ENCODE results near the gene PDCD4.

PDCD4 gene

DNA sequence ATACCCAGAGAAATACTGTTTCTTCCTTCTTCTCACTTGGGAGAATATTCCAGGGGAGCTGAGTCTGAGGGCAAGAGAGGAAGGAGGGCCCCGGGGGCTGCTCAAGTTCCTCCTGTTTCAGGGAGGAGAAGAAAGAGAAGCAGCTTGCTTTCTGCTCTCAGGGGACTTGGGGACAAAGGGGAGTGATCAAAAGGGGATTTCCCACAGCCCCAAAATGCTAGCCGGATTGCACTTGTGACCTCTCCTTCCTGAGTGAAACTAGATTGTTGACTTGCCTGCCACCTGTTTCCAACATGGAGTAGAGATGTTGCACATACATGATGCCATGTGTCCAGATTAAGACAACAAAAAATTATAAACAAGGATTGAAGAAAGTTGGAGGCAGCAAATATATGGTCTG lies 28.7 kb upstream of the PDCD4 start:
- DNase-seq = peak; percentile 69 to 79

DNA sequence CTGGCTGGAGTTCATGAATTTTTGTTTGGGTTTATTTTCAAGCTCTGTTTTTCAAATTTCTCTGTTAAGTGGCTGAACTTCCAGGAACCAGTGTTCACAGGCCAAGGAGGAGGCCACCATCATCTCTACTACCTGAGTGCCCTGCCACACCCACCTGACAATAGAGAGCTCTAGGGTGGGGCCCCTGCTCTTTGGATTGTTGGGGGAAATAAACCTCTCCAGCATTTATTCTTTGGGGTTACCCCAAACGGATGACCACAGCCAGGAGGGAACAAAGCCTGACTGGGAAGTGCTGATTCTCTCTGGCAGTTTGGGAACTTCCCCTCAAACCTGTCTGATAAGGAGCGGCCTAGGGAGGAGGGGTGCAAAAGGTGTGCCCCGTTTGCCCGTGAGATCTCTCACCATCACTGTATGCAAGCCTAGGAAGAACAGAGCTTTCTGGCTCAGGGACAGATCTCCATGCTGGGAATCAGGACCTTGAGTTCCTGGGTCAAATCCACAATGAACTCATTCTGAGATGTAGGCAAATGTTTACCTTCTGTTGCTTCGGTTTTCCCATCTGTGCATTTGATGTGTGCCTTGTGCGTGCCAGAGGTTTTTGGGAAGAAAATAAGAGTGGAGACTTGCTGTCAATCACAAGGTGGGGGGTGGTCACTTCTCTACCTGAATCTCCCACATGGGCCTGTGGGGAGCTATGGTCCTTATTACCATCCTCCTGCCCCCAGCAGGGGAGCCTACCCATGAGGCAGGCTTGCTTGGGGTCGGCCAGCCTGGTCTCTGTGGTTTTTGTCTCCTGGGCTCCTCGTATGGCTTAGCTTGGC lies 27.7 kb upstream of the PDCD4 start:
- no peak for DNase-seq

DNA sequence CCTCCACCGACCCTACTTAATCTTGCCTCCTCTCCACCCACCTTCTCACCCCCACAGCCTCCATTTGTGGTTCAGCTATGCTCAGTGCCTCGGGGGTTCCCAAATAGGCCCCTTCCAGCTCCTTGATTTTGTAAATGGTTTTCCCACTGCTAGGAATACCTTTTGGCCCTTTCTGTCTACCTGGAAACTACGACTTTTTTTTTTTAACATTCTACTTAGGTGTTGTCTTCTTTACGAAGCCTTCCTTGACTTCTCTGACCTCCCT lies 27.2 kb upstream of the PDCD4 start:
- no peak for DNase-seq

DNA sequence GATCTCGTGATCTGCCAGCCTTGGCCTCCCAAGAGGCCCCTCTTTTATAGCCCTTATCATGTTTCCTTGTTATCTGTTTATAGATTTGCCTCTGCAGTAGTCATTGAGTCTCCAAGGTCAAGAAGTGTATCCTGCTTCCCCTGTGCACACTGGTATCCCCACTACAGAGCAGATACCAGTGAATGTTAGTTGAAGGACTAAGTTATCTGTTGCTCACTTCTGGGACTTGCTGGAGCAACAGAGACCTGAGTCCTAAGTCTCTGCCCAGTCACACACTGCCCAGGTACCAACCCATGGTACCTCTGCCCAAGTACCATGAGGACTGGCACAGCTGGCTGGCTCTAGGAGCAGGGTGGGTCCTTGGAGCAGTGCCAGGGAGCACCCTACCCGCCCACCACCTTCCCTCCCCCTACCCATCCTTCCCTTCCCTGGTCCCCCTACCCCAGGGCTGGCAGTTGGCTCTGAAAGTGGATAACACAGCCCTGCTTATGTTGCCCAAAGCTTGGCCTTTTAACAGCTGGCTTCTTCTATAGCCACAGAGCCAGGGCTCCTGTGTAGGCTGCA lies 26.5 kb upstream of the PDCD4 start:
- DNase-seq = no peak

DNA sequence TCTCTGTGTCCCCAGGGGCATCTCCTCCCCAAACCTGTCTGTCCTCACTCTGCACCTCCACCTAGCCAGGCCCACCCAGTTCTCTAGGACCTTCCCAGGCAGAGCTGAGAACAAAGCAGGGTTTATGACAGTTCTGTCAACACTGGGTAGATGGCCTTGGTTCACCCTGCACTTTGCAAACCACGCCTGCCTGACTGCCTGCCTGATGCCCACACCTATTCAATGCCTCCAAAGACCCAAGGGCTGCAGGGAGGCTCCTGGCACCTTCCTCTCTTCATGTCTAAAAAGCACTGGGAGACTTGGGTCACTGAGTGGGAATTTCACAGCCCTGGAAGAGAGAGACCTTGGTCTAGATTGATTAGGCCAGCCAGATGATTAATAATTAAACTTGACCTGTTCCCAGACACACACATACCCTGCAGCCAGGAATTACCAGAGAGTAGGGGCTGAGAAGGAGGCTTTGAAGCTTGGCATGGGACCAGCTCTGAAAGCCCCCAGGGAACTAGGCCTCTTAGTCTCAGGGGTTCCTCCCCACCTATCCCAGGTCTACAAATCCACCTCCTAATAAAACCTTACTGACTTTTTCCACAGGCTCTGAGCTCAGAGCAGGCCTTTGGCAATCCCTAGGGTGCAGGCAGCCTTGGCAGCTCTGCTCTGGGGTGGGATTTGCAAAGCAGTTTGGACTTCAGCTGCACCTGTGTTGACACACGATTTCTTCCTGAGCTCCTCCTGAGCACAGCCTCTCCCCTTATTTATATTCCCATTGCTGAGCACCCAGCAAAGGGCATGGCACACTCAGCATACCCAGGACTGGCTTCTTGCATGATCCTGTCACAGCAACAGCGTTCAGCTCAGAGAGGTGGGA lies 25.7 kb upstream of the PDCD4 start:
- DNase-seq = no peak

DNA sequence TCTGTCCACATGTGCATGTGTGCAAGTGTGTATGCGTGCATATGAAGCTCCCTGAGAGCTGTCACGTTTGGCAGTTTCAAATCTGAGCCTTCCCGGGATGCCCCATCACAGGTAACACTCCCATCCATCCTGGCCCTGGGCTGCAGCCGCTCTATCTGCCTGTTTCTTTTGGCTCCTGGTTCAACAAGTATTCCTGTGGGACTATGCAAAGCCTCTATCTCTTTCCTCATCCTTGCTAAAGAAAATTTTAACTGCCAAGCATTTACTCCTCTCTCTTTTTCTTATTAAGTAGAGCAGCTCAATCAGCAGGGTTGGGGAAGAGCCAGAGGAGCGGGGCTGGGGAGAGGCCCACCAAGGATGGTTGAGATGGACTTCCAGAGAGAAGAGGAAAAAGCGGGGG lies 24.4 kb upstream of the PDCD4 start:
- no peak for DNase-seq

DNA sequence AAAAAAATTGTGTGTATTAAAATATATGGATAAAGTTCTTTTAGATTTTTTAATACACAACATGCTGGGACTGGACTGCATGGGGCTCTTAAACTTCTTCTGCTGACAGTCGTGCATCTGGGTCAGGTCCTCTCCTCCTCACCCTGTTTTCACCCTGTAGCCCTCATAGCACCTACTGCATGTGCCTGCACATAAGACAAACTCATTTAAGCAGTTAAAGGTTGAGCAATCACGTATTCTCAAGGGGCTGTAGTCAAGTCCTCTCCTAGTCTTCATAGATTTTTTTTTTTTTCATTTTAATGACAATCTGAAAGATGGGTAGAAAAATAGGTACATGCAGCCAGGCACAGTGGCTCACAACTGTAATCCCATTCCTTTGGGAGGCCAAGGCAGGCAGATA lies 23.6 kb upstream of the PDCD4 start:
- DNase-seq = no peak

DNA sequence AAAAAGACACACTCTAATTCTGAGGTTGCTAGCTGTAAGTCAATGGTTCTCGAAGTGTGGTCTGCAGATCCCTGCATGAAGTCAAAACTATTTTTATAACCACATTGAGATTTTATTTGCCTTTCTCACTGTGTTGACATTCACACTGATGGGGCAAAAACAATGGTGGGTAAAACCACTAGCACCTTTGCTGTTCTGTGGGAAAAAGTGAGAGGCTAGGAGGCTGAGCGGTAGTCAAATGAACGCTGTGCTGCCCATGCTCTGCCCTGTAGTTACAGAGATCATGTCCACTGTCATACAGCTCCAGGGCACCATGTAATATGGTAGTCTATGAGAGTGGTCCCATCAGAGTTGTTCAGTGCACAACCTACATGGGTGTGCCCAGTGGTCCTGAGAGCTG lies 21.6 kb upstream of the PDCD4 start:
- DNase-seq = peak in 1 of 2 donors; percentile 52

DNA sequence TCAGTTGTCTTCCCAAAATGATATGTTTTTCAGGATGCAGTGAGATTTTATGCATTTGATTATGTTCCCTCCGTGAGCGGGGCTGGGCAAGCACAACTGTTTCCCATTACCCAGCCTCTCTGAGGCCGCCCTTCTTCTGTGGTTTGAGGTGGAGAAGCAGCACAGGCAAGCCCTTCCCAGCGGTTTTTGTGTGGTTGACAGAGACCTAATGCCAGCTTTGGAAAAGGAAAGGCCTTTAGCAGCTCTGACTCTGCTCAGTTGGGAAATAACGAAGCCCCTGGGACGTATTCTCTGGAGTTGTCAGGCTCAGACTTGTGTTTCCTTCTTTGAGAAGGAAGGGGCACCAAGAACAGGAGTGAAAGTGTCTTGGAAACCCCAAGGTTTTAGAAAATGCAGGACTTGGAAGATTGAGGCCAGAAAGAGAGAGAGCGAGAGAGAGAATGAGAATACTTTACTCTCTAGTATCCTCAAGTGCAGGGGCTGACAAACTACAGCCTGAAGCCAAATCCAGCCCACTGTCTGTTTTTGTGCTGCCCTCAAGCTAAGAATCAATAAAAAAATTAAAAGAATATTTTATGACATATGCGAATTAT lies 20.6 kb upstream of the PDCD4 start:
- no peak for DNase-seq

DNA sequence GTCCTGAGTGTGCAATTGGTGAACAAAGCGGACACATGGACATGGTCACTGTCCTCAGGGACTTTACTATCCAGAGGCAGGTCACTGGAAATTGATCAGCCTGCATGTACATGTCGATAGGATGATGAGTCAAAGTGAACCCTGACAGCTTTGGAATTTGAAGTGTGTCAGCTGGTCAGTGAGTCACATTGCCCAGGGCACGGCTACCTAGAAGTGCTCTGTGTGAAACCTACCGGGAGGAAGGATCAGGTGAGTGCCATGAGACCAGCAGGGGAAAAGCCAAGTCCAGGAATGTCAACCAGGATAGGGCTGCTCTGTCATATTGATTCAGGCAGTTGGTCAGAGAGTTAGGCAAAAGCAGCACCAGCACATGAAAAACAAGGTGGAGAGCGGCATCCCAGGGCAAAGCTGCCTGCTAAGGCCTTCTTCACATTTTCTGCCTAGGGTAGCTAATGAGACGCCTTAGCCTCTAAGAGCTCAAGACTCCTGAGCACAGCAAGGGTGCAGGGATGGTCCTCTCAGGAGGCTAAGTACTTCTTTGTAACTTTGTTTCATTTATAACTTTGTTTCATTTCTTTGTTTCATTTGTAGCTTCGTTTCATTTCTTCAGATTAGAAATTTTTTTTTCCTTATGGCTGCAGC lies 19.4 kb upstream of the PDCD4 start:
- DNase-seq = no peak

DNA sequence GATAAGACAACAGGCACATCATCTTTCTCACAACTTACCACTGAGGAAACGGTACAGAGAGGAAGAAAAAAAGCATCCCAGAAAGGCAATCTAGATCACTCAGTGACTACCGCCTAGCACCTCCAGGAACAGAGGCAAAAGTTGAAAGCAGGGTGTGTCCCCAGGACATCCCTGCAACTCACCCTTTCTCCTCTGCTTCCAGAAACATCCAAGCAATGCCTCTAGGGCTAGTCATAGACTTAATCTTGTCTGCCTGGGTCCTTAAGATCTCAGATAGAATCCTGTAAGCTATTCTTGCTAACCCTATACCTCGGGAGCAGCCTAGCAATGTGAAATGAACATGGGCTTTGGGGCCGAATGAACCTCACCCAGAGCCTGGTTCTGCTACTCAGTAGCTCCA lies 18.8 kb upstream of the PDCD4 start:
- no peak for DNase-seq

DNA sequence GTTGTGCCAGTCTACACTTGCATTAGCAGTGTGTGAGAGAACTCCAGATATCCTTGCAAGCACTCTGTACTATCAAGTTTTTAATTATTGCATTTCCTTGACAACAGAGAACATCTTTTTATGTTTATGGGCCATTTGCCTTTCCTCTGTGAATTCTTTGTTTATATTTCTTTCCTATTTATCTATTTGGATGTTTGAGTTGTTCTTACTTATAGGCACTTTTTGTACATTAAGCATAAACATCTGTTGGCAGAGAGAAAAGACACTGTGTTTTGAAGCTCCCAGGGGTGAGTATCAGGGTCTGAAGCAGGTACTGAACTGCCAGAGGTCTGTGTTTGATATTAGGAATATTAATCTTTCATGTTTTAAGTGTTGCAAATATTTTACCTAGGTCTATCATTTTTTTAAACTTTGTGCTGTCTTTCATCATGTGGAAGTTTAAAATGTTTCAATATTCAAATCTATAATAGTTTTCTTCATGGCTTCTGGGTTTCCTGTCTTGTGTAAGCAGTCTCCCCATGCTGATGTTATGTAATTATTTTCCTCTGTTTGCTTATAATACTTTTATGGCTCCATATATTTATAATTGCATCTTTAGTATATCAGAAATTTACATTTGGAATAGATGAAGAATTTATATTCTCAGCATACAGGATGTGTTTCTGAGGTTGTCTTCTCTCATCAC lies 17.7 kb upstream of the PDCD4 start:
- no peak for DNase-seq

DNA sequence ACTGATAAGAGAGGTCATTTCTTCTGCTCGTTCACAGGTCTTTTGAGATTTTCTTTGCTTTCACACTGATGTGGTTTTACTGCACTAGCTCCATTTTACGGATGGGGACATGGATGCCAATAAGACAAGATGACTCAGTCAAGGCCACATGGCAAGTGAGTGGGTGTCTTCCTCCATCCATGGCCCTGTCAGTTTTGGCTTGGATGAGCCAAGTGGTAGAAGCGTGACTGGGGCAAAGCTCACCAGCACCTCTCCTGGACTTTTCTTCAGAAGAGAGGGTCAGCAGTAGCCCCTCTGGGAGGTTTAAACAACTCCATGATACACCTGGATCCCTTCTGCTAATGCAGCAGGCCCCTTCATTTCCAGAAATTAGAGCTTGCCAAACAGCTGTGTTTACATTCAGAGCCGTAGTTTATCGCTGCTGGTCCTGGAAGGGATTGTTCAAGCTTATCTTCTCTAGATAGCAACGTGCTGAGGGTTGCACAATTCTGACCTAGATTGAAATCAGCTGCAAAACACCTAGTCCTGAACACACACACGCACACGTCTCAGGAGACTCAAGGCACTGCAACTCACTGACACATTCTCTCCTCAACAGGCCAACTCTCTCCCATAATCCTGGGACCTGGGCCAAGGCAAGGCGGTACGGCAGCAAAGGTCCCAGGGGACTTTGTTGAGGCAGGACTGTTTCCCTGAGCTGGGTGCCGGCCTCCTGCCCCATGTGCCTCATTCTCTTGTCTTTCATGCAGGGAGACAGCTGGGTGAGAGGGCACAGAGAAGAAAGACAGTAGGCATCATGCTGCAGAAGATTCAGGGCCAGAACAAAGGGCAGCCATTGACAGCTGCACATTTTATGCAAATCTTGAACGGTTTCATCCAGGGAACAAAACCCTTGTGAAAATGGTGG lies 14.2 kb upstream of the PDCD4 start:
- no peak for DNase-seq

DNA sequence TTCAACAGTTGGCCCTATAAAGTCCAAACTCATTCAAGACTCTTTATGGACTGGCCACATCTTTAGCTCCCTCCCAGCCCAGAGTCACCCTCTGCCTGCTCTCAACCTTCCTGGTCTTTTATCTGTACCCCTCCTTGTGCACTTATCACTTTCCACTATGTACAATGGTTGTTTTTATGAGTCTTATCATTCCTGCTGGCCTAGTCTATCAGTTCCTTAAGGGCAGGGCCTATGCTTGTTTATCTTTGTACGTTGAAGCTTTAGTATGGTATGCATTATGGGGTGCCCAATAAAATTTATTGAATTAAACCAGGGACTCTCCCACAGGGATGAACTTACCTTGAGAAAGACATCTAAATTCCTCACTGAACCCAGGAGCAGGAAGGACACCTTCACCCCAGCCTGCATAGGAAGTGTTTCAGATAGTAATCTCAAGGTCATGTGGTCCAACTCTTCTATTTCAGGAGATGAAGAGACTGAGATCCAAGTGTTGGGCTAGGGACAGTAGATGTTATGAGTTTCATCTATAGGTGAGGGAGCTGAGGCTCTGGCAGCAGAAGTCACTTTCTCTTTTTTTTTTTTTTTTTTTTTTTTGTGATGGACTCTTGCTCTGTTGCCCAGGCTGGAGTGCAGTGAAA lies 13.3 kb upstream of the PDCD4 start:
- DNase-seq = no peak

DNA sequence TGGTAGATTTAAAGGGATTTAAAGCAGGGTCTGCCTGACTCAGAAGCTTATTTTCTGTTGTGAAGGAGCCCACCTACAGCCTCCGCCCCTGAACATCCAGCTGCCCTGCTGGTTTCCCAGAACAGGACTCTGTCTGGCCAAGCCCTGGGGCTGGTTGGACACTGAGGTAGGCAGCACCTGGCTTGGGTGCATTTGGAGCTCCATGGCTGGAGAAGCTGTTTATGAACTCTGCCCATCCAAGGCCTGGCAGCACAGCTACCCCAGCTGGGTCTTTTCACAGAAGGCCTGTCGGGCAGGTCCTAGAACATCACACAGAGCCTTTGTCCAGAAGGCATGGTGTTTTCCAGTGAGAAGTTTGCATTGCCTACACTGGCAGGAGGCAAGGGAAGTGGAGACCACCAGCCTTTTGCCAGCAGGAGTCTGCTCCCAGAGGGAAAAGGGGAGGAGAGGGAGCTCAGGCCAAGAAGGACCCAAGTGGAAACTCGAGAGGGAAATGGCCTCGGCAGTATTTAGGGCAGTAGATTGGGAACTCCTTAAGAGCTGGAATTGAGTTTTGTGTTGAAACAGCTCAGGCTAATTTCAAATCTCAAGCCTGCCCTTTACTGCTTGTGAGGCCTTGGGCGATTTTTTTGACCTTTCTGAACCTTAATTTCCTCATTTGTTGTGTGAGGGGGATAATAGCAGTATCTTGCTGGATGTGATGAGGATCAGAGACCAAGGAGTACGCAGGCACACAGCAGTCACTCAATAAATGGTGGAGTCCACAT lies 12.3 kb upstream of the PDCD4 start:
- no peak for DNase-seq

DNA sequence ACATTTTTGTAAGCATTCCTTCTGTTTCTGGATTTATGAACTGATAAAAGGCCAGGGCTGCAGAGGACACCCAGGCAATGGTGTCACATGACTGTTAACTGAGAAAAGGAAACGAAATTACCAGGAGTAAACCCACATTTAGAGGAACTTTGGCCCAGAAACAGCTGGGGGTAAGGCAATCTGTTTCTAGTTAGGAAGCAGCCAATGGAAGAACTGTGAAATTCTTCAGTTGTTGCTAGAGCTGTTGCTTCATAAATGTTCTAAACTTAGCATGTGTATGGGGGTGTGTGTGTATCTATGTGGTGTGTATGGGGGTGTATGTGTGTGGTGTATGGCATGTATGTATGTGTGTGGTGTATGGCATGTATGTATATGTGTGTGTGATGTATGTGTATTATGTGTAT lies 11.8 kb upstream of the PDCD4 start:
- no peak for DNase-seq

DNA sequence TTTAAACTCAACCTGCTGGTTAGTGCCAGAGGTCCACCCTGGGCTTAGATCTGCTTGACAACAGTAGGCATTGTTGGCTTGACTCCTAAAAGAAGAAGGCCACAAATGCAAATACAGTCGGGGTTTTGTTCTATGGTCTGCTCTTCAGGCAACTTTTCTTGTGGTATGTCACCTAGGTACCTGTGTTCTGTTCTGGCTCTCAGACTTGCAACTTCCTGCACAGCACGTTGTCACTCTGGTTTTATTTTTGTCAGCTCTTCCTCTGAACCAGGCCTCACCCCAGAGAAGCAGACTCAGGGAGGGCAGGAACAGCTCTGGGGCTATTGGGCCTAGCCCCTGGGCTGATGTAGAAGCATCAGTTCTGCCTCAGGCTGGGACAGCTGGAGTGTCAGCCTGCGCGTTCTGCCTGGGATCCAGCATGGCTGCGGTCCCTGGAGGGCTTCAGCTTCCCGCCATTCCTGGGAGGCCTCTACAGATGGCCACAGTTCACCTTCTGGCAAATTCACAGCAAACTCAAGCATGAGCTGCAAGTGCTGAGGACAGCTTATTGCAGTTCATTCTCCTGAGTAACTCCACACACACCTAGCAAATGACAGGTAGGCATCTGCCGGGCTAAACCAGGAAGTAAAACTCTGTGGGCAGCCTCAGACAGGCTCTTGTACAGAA lies 11.0 kb upstream of the PDCD4 start:
- peak; percentile 68 to 80 for DNase-seq

DNA sequence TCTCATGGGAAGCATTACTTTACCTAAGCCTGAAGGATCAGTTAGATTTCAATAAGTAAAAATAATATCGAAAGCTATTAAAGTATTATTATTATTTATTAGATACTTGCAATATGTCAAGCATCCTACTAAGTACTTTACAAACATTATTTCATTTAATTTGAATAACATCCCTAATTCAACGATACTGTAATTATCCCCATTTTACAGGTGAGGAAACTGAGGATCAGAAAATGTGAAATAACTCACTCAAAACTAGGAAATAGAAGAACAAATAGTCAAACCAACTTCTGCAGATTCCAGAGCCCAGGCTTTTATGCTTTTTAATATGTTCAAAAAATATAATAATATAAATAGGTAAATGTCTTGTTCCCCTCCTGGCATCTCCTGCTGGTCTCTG lies 10.3 kb upstream of the PDCD4 start:
- no peak for DNase-seq

DNA sequence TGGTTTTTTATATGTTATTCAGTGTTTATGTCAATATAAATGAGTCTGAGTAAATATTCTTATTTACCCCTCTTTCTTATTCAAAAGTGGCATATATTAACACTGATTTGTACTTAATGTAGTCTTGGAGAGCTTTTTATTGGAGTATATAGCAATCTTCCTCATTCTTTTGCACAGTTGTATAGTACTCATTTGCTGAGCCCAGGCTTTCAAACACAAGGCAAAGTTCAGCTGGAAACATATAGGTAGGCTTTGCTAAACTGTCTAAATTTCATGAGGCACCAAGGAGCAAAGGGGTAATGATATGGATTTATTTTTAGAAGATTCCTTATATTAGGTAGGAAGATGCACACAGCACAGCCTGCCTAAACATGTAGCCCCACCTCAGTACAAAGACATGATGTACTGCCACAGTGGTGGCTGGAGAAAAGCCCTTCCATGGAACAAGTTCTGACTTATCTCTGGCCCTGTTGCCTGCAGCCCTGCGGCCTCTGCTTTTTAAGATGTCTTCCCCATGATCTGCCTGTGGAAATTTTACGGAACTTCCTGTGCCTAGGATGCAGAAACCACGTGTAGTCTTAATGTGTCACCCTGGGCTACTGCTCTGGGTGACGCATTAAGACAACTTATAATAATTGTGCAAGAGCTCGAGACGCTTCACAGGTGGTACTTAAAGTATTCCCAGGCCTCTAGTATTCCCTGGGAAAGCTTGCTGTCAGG lies 9.6 kb upstream of the PDCD4 start:
- peak in 1 of 2 donors; percentile 44 for DNase-seq
